Osteoblast (primary cell): ENCODE results near the gene MFN2. TPM values are rescaled to one million over a fixed set of nuclear protein-coding genes. Genes with fewer than 3 reads are reported as not detected.

Source experiments
- DNase-seq: peaks from one replicate; pipeline ENCODE4 v3.0.0; 2011; ENCODE audit warnings: low spot score, mixed read lengths; ENCODE audit not compliant: insufficient read length; ENCODE audit errors: missing footprints
- H2AFZ ChIP-seq: 2 replicates; pipeline ENCODE4 v1.6.0; 2011; ENCODE audit warnings: mild to moderate bottlenecking, low read length
- H3K27ac ChIP-seq: 2 replicates; pipeline ENCODE4 v1.5.1; 2011; ENCODE audit warnings: mild to moderate bottlenecking, low read depth, low read length, moderate library complexity
- H3K27me3 ChIP-seq: 2 replicates; pipeline ENCODE4 v1.6.0; 2012; ENCODE audit warnings: mild to moderate bottlenecking, control low read depth, inconsistent platforms, low read length, moderate library complexity; ENCODE audit not compliant: insufficient read depth
- H3K36me3 ChIP-seq: 2 replicates; pipeline ENCODE4 v1.5.1; 2011; ENCODE audit warnings: mild to moderate bottlenecking, low read length, control low read depth, moderate library complexity; ENCODE audit not compliant: insufficient read depth
- H3K4me1 ChIP-seq: 2 replicates; pipeline ENCODE4 v1.5.1; 2011; ENCODE audit warnings: mild to moderate bottlenecking, low read length, control low read depth, moderate library complexity; ENCODE audit not compliant: insufficient read depth
- H3K4me2 ChIP-seq: 2 replicates; pipeline ENCODE4 v1.6.0; 2011; ENCODE audit warnings: mild to moderate bottlenecking, low read length; ENCODE audit not compliant: insufficient read depth
- H3K4me3 ChIP-seq: fragments of 200-600 bp; sonication (generic); 3 replicates; pipeline ENCODE4 v1.5.1; 2012; ENCODE audit warnings: mild to moderate bottlenecking, low read length, inconsistent platforms; ENCODE audit not compliant: insufficient read depth
- H3K79me2 ChIP-seq: 2 replicates; pipeline ENCODE4 v1.6.0; 2012; ENCODE audit warnings: mild to moderate bottlenecking, low read length, control low read depth, inconsistent platforms; ENCODE audit not compliant: insufficient read depth
- H3K9me3 ChIP-seq: 2 replicates; pipeline ENCODE4 v1.5.1; 2011; ENCODE audit warnings: low read depth, low read length, control low read depth
- H4K20me1 ChIP-seq: 2 replicates; pipeline ENCODE4 v1.6.0; 2012; ENCODE audit warnings: mild to moderate bottlenecking, low read length, control low read depth; ENCODE audit not compliant: insufficient read depth
- total RNA-seq: library from RNA; depleted of rRNA; stranded (reverse); fragments of >200 nt; gene quantifications from 2 replicates; pipeline ENCODE4 v1.2.3, GENCODE V29; 2012
- TF ChIP-seq, protein P1 (sequence below): IDR thresholded peaks from 2 replicates; pipeline ENCODE4 v1.5.1; 2011; ENCODE audit warnings: mild to moderate bottlenecking, low read depth, low read length, moderate library complexity; ENCODE audit errors: extremely low read depth

MFN2 gene
- total RNA-seq, 1 donor: 51.0 TPM

DNA sequence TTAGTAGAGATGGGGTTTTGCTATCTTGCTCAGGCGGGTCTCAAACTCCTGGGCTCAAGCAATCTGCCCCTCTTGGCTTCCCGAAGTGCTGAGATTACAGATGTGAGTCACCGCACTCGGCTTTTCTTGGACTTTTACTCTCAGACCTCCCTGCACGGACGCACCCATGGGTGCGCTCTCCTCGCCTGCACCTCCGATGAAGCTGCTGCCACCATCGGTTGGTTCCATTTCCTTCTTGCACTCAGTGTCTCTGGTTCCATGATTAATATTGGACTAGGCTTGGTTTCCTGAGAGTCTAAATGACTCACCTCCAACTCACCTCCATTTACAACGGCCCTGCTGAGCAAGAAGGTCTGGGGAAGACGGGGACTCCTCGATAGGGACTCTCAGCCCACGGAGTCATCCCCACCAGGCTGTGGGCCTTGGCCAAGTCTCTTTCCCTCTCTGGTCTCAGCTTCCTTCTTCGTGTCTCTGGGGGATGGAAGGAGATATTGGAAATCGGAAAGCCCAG, 76.1 kb downstream of the MFN2 start:
- H4K20me1 ChIP-seq: no peaks in the 10 kb centered on the region
- H3K36me3 ChIP-seq: no peaks in the 10 kb centered on the region
- peaks cover 10% of the 10 kb centered on the region for H3K4me1 ChIP-seq
- TF ChIP-seq, protein P1, sequence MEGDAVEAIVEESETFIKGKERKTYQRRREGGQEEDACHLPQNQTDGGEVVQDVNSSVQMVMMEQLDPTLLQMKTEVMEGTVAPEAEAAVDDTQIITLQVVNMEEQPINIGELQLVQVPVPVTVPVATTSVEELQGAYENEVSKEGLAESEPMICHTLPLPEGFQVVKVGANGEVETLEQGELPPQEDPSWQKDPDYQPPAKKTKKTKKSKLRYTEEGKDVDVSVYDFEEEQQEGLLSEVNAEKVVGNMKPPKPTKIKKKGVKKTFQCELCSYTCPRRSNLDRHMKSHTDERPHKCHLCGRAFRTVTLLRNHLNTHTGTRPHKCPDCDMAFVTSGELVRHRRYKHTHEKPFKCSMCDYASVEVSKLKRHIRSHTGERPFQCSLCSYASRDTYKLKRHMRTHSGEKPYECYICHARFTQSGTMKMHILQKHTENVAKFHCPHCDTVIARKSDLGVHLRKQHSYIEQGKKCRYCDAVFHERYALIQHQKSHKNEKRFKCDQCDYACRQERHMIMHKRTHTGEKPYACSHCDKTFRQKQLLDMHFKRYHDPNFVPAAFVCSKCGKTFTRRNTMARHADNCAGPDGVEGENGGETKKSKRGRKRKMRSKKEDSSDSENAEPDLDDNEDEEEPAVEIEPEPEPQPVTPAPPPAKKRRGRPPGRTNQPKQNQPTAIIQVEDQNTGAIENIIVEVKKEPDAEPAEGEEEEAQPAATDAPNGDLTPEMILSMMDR: no peak
- H3K27me3 ChIP-seq: peaks cover 10% of the 10 kb centered on the region
- H3K4me3 ChIP-seq: no peak overlapping the region
- H3K9me3 ChIP-seq: no peaks in the 10 kb centered on the region
- no peak overlapping the region for H2AFZ ChIP-seq
- peak; percentile 62 for DNase-seq
- H3K79me2 ChIP-seq: no peaks in the 10 kb centered on the region
- no peak overlapping the region for H3K4me2 ChIP-seq
- no peak overlapping the region for H3K27ac ChIP-seq

DNA sequence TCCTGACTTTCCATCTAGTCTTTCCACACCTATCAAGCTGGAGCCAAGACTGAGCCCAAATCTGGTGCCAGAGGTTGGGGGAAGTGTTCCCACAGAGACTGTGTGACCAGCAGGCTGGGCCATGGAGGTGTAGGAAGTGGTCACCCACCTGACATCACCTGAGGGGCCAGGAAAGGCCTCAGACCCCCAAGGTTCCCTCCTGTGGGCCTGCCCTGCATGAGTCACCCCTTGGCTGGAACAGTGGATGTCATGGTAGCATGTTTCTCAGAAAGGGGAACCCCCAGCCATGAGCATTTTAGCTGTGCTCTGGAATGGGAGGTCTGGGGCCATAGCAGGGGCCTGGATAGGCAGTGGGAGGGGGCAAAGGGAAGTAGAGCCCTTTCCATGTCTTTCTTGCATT, 77.1 kb downstream of the MFN2 start:
- H3K4me2 ChIP-seq: no peak overlapping the region
- no peaks in the 10 kb centered on the region for H3K36me3 ChIP-seq
- H2AFZ ChIP-seq: no peak overlapping the region
- H4K20me1 ChIP-seq: no peaks in the 10 kb centered on the region
- DNase-seq: peak; percentile 87
- peaks cover 14% of the 10 kb centered on the region for H3K27me3 ChIP-seq
- H3K4me1 ChIP-seq: peaks cover 3% of the 10 kb centered on the region
- H3K79me2 ChIP-seq: no peaks in the 10 kb centered on the region
- H3K9me3 ChIP-seq: no peaks in the 10 kb centered on the region
- TF ChIP-seq, protein P1: no peak
- H3K27ac ChIP-seq: no peak overlapping the region
- H3K4me3 ChIP-seq: no peak overlapping the region

DNA sequence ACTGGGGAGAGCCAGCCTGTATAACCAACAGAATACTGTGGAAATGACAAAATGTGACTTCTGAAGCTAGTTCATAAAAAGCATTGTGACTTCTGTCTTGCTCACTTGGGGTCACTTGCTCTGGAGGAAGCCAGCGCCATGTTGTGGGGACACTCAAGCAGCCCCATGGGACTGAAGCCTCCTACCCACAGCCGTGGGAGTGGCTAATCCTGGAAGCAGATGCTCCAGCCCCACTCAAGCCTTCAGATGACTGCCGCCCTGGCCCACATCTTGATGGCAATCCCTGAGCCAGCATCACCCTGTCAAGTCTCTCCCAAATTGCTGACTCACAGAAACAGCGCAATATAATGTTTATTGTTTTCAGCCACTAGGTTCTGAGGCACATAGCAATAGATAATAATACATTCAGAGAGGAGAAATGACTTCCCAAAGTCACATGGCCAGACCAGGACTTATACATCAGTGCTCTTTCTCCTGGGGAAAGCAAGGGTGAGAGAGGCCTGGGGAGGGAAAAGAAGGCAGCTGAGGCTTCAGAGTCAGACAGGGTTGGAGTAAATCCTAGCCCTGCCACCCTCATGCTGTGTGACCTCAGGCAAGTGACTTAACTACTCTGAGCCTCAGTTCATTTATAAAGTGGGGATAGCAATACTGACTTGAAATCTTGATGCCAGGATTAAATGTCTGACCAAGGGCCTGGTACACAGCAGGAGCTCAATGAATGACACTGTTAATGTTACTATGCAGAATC, 77.9 kb downstream of the MFN2 start:
- peaks cover under 1% of the 10 kb centered on the region for H3K4me1 ChIP-seq
- H3K27ac ChIP-seq: no peak overlapping the region
- no peak for DNase-seq
- peaks cover 19% of the 10 kb centered on the region for H3K27me3 ChIP-seq
- no peaks in the 10 kb centered on the region for H3K79me2 ChIP-seq
- H3K4me2 ChIP-seq: no peak overlapping the region
- H3K36me3 ChIP-seq: no peaks in the 10 kb centered on the region
- H3K9me3 ChIP-seq: no peaks in the 10 kb centered on the region
- H3K4me3 ChIP-seq: no peak overlapping the region
- no peaks in the 10 kb centered on the region for H4K20me1 ChIP-seq
- no peak overlapping the region for H2AFZ ChIP-seq
- TF ChIP-seq, protein P1: no peak

DNA sequence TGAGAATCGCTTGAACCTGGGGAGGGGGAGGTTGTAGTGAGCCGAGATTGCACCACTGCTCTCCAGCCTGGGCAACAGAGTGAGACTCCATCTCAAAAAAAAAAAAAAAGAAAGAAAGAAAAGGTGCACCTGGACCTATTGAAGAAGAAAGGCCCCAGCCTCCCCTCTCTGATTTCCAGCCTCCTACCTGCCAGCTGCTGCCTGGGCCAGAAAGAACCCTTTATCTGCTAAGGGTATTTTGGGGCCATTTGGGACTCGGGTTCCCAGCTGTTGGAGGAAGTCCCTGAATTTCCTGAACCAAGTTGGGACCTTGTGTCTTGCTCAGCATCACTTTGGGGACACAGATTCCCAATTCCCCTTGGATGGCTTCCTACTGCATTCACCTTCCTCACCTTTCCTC, 79.0 kb downstream of the MFN2 start:
- Histone ChIP-seq H3K27ac (no peak overlapping the region), H3K79me2 (no peaks in the 10 kb centered on the region), H4K20me1 (no peaks in the 10 kb centered on the region), H3K4me3 (no peak overlapping the region), H3K36me3 (no peaks in the 10 kb centered on the region), H3K27me3 (peaks cover 30% of the 10 kb centered on the region), H3K4me1 (peaks cover 2% of the 10 kb centered on the region), H3K9me3 (no peaks in the 10 kb centered on the region), H3K4me2 (no peak overlapping the region), H2AFZ (no peak overlapping the region)
- DNase-seq: no peak
- TF ChIP-seq, protein P1: no peak
